Epithelial cell of esophagus (primary cell): ENCODE measurements around the gene TTC12.

Experiments used
- DNase-seq: peaks from one replicate; pipeline ENCODE4 v3.0.0; 2010; ENCODE audit warnings: low read depth
- H3K4me3 ChIP-seq: 2 replicates; pipeline ENCODE4 v1.5.1; 2011; ENCODE audit warnings: mild to moderate bottlenecking, low read length, control low read depth
- TF ChIP-seq, protein P1 (sequence below): IDR thresholded peaks from 2 replicates; pipeline ENCODE4 v1.5.1; 2011; ENCODE audit warnings: low read depth, mild to moderate bottlenecking, low read length, control low read depth, inconsistent platforms; ENCODE audit not compliant: insufficient read depth; ENCODE audit errors: missing control alignments

Gene TTC12, protein sequence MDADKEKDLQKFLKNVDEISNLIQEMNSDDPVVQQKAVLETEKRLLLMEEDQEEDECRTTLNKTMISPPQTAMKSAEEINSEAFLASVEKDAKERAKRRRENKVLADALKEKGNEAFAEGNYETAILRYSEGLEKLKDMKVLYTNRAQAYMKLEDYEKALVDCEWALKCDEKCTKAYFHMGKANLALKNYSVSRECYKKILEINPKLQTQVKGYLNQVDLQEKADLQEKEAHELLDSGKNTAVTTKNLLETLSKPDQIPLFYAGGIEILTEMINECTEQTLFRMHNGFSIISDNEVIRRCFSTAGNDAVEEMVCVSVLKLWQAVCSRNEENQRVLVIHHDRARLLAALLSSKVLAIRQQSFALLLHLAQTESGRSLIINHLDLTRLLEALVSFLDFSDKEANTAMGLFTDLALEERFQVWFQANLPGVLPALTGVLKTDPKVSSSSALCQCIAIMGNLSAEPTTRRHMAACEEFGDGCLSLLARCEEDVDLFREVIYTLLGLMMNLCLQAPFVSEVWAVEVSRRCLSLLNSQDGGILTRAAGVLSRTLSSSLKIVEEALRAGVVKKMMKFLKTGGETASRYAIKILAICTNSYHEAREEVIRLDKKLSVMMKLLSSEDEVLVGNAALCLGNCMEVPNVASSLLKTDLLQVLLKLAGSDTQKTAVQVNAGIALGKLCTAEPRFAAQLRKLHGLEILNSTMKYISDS

DNA sequence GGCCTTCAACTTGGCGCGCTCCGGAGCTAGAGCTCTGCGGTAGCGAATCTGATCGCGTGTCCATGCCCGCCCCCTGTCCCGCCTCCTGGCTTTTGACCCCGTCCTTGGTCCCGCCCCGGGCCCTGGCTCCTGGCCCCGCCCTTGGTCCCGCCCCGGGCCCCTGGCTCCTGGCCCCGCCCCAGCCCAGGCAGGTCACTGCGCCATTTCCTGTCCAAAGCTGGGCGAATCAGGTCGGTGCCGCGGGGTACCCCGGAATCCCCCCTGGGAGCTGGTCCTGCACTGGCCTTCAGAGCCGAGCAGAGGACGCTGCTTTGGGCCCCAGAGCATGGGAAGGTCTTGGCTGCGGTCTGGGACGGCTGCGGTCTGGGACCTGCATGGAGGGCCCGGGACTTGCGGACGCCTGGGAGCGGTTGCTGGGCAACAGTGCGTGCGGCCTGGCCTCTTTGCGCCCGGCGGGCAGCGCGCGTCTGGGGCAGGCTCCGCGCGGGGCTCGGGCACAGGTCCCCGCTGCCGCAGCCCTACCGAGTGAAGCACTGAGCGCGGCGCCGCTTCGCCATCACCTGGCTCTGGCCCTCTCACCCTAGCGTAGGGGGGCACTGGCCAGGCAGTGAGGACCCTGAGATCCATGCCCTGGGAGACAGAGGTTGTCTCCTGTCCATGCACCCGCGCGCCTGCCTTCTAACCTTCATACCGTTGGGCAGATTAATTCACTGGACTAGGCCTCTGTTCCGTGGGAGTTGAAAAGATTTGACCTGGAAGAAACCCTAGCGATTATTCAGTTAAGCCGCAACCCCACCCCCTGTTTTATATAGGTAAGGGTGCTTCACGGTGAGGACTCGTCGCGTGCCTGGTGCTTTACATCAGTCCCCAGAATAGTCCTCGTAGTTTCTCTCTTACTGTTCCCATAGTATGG lies at the start of gene TTC12:
TTC12 (plus strand) TSS at position 195 of the 913 bp plus-strand sequence. CDS start 1,675 bp downstream, outside the sequence.
- peak; percentile 92 for DNase-seq
- TF ChIP-seq, protein P1, sequence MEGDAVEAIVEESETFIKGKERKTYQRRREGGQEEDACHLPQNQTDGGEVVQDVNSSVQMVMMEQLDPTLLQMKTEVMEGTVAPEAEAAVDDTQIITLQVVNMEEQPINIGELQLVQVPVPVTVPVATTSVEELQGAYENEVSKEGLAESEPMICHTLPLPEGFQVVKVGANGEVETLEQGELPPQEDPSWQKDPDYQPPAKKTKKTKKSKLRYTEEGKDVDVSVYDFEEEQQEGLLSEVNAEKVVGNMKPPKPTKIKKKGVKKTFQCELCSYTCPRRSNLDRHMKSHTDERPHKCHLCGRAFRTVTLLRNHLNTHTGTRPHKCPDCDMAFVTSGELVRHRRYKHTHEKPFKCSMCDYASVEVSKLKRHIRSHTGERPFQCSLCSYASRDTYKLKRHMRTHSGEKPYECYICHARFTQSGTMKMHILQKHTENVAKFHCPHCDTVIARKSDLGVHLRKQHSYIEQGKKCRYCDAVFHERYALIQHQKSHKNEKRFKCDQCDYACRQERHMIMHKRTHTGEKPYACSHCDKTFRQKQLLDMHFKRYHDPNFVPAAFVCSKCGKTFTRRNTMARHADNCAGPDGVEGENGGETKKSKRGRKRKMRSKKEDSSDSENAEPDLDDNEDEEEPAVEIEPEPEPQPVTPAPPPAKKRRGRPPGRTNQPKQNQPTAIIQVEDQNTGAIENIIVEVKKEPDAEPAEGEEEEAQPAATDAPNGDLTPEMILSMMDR = no peak
- peak within 1 kb of the TSS; percentile 83 for H3K4me3 ChIP-seq

DNA sequence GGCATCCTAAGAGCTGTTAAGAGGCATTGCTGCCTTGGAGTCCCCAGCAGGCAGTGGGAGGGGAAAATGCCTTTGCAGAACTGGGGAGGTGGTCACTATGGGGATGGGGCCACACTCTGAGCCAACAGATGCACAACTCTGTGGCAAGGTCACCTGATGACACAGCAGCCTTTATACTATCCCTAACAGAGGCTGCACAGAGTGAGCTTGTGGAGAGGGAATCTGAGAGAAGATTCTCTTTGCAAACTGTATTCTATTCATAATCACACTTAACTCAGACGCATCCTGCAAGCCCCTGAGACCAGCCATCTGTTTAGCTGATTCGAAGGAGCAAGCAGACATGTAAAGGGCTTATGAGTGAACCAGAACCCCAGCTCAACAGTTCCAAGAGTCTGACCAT lies 49.0 kb upstream of the TTC12 start:
- TF ChIP-seq, protein P1 = no peak
- H3K4me3 ChIP-seq = no peak overlapping the region
- no peak for DNase-seq

DNA sequence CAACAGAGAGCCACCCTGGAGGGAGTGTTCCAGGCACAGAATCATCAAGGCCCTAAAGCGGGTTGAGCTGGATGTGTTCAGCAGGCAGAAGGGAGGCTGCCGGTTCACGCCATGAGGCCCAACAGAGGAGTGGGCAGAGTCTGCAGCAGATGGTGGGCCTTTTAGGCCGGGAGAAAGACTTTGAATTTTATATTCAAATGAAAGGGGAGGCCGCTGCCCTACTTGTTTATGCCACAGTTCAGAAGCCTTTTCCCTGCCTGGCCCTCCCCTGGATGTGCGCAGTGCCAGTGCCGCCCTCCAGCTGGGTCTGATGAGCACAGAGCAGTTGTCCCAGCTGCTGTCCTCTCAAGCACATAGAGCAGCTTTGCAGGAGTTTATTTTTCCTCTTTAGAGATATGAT lies 46.9 kb upstream of the TTC12 start:
- no peak for DNase-seq
- no peak overlapping the region for H3K4me3 ChIP-seq
- TF ChIP-seq, protein P1 = no peak

DNA sequence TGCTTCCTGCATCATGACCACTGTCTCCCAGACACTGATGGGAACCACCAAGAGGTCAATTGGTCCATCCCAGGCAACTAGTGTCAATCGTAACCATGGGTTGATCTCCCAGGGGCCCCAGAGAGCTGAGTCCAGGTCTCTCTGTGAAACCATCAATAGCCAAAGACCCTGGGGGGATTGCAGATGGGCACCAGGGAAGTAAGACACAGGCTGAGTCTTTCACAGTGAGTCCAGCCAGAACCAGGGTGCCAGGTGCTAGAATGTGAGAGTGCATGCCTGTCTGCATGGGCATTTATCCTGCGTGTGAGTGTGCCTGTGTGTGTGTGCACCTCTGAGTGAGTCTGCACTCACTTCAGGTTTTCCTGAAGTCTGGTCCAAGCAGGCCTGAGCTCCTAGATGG lies 45.3 kb upstream of the TTC12 start:
- H3K4me3 ChIP-seq = no peak overlapping the region
- DNase-seq = no peak
- TF ChIP-seq, protein P1 = no peak

DNA sequence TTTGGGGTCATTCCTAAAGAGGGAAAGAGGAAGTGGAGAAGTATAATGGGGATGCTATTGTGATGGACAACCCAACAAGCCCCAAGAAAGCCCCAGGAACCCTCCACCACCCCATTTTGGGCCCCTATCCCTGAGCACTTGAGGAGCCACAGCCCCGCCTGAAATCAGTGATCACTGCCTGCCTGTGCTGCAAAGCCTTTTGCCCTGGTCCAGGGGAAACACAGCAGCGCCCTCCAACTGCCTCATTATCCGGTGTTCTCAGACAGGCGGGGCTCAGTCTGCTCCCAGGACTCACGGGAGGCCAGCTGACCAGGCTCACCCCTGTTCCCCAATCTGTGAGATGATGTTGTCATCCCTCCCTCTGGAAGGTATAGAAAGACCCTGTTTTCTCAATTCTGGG lies 44.7 kb upstream of the TTC12 start:
- no peak for DNase-seq
- no peak overlapping the region for H3K4me3 ChIP-seq
- TF ChIP-seq, protein P1 = no peak

DNA sequence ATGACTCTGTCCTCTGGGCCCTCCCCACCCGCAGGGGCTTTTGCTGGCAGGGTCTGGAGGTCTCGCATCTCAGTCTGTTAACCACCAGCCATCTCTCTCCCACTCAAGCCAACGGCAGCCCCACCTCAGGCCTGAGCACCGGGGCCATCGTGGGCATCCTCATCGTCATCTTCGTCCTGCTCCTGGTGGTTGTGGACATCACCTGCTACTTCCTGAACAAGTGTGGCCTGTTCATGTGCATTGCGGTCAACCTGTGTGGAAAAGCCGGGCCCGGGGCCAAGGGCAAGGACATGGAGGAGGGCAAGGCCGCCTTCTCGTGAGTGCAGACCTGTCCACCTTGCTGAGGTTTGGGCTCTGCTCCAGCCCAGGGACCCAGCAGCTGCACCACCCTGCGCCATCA lies 44.3 kb upstream of the TTC12 start:
- TF ChIP-seq, protein P1 = no peak
- no peak overlapping the region for H3K4me3 ChIP-seq
- DNase-seq = no peak
